Mesendoderm (in vitro differentiated cells): ENCODE data around the gene XRN2.

Source experiments
- DNase-seq: peaks from one replicate; pipeline ENCODE4 v3.0.0; 2013
- H2AK5ac ChIP-seq: 2 replicates; pipeline ENCODE4 v1.6.1; 2013; ENCODE audit warnings: low read length, inconsistent platforms
- H2BK120ac ChIP-seq: 2 replicates; pipeline ENCODE4 v1.6.1; 2013; ENCODE audit warnings: low read depth, mild to moderate bottlenecking, low read length, moderate library complexity, mixed read lengths
- H2BK15ac ChIP-seq: replicated peaks from 2 replicates; pipeline ENCODE4 v1.6.1; 2013; ENCODE audit warnings: low read depth, mild to moderate bottlenecking, moderate library complexity
- H2BK5ac ChIP-seq: 2 replicates; pipeline ENCODE4 v1.6.1; 2013; ENCODE audit warnings: low read length, inconsistent platforms
- H3K18ac ChIP-seq: 2 replicates; pipeline ENCODE4 v1.6.1; 2013; ENCODE audit warnings: mild to moderate bottlenecking, low read length, mixed read lengths
- H3K23ac ChIP-seq: one replicate; pipeline ENCODE4 v1.6.1; 2013; ENCODE audit warnings: low read length
- H3K27ac ChIP-seq: 2 replicates; pipeline ENCODE4 v1.5.1; 2013; ENCODE audit warnings: low read depth, mild to moderate bottlenecking, inconsistent platforms, low read length, moderate library complexity
- H3K27me3 ChIP-seq: 2 replicates; pipeline ENCODE4 v1.6.1; 2013; ENCODE audit warnings: low read length, control low read depth, mild to moderate bottlenecking, inconsistent platforms; ENCODE audit not compliant: insufficient read depth, poor library complexity
- H3K36me3 ChIP-seq: 2 replicates; pipeline ENCODE4 v1.6.1; 2013; ENCODE audit warnings: low read length, inconsistent platforms; ENCODE audit not compliant: control insufficient read depth, insufficient read depth
- H3K4ac ChIP-seq: one replicate; pipeline ENCODE4 v1.6.1; 2013; ENCODE audit warnings: low read depth, mild to moderate bottlenecking, low read length, moderate library complexity
- H3K4me1 ChIP-seq: 2 replicates; pipeline ENCODE4 v1.6.1; 2013; ENCODE audit warnings: low read depth, low read length, inconsistent platforms; ENCODE audit not compliant: control insufficient read depth
- H3K4me2 ChIP-seq: 2 replicates; pipeline ENCODE4 v1.6.1; 2013; ENCODE audit warnings: low read length
- H3K4me3 ChIP-seq: 2 replicates; pipeline ENCODE4 v1.5.1; 2013; ENCODE audit warnings: mild to moderate bottlenecking, low read length
- H3K56ac ChIP-seq: one replicate; pipeline ENCODE4 v1.6.1; 2013; ENCODE audit warnings: low read length
- H3K79me1 ChIP-seq: 2 replicates; pipeline ENCODE4 v1.6.1; 2013; ENCODE audit warnings: low read length, inconsistent platforms
- H3K79me2 ChIP-seq: 2 replicates; pipeline ENCODE4 v1.6.1; 2013; ENCODE audit warnings: mild to moderate bottlenecking, low read length; ENCODE audit not compliant: control insufficient read depth, insufficient read depth
- H3K9ac ChIP-seq: 2 replicates; pipeline ENCODE4 v1.6.1; 2013; ENCODE audit warnings: low read length, inconsistent platforms
- H4K5ac ChIP-seq: one replicate; pipeline ENCODE4 v1.6.1; 2013; ENCODE audit warnings: low read length
- H4K8ac ChIP-seq: one replicate; pipeline ENCODE4 v1.6.1; 2013; ENCODE audit warnings: low read depth, mild to moderate bottlenecking, control low read depth, low read length, moderate library complexity
- WGBS: extraction: QIAGEN DNeasy Blood & Tissue Kit; methylation state at CpG from one replicate; pipeline ENCODE4 v1.1.7; 2013; ENCODE audit warnings: low lambda C conversion rate, missing lambda C conversion rate; ENCODE audit not compliant: insufficient coverage; ENCODE audit errors: extremely low coverage; 5-methylcytosine and 5-hydroxymethylcytosine counted together

XRN2 gene

GRCh38 chr20:21430020-21430419 lies 126.9 kb downstream of the XRN2 start:
- no peak overlapping the region for H2AK5ac ChIP-seq
- no peaks in the 10 kb centered on the region for H3K79me2 ChIP-seq
- no peak overlapping the region for H2BK15ac ChIP-seq
- H3K9ac ChIP-seq, result no peak overlapping the region
- no peak overlapping the region for H3K4me2 ChIP-seq
- H3K36me3 ChIP-seq, result no peaks in the 10 kb centered on the region
- no peak overlapping the region for H4K8ac ChIP-seq
- no peaks in the 10 kb centered on the region for H3K27me3 ChIP-seq
- no peak overlapping the region for H3K4ac ChIP-seq
- no peak overlapping the region for H3K18ac ChIP-seq
- DNase-seq, result no peak
- no peaks in the 10 kb centered on the region for H3K79me1 ChIP-seq
- H2BK5ac ChIP-seq, result no peak overlapping the region
- H3K4me3 ChIP-seq, result no peak overlapping the region
- H3K23ac ChIP-seq, result no peak overlapping the region
- no peaks in the 10 kb centered on the region for H3K4me1 ChIP-seq
- no peak overlapping the region for H3K56ac ChIP-seq
- no peak overlapping the region for H3K27ac ChIP-seq
- WGBS, result no CpG with 5 or more reads among the region's 3 CpGs
- H4K5ac ChIP-seq, result no peak overlapping the region
- H2BK120ac ChIP-seq, result no peak overlapping the region

GRCh38 chr20:21432911-21433310 lies 129.8 kb downstream of the XRN2 start:
- H3K79me2 ChIP-seq, result no peaks in the 10 kb centered on the region
- H2BK15ac ChIP-seq, result no peak overlapping the region
- H3K9ac ChIP-seq, result no peak overlapping the region
- no peaks in the 10 kb centered on the region for H3K79me1 ChIP-seq
- WGBS, result no CpG with 5 or more reads among the region's 4 CpGs
- H2BK5ac ChIP-seq, result no peak overlapping the region
- DNase-seq, result peak; percentile 21
- H2AK5ac ChIP-seq, result no peak overlapping the region
- H3K4ac ChIP-seq, result no peak overlapping the region
- H3K27ac ChIP-seq, result no peak overlapping the region
- H3K56ac ChIP-seq, result no peak overlapping the region
- H3K23ac ChIP-seq, result no peak overlapping the region
- no peak overlapping the region for H3K4me2 ChIP-seq
- H2BK120ac ChIP-seq, result no peak overlapping the region
- no peak overlapping the region for H4K5ac ChIP-seq
- H4K8ac ChIP-seq, result no peak overlapping the region
- H3K36me3 ChIP-seq, result no peaks in the 10 kb centered on the region
- no peaks in the 10 kb centered on the region for H3K4me1 ChIP-seq
- H3K4me3 ChIP-seq, result no peak overlapping the region
- H3K18ac ChIP-seq, result no peak overlapping the region
- H3K27me3 ChIP-seq, result no peaks in the 10 kb centered on the region

GRCh38 chr20:21433329-21433890 lies 130.3 kb downstream of the XRN2 start:
- Histone ChIP-seq H3K4me3 (no peak overlapping the region), H3K4ac (no peak overlapping the region), H3K9ac (no peak overlapping the region), H4K5ac (no peak overlapping the region), H3K56ac (no peak overlapping the region), H2BK15ac (no peak overlapping the region), H2BK120ac (no peak overlapping the region), H3K27me3 (no peaks in the 10 kb centered on the region), H3K36me3 (no peaks in the 10 kb centered on the region), H3K79me2 (no peaks in the 10 kb centered on the region), H3K4me1 (no peaks in the 10 kb centered on the region), H2AK5ac (no peak overlapping the region), H3K23ac (no peak overlapping the region), H3K4me2 (no peak overlapping the region), H3K27ac (no peak overlapping the region), H3K79me1 (no peaks in the 10 kb centered on the region), H3K18ac (no peak overlapping the region), H4K8ac (no peak overlapping the region), H2BK5ac (no peak overlapping the region)
- DNase-seq, result no peak
- WGBS, result no CpG with 5 or more reads among the region's 2 CpGs

- Histone ChIP-seq H2AK5ac (no peak overlapping the region), H3K36me3 (no peaks in the 10 kb centered on the region), H3K18ac (no peak overlapping the region), H4K5ac (no peak overlapping the region), H3K9ac (no peak overlapping the region), H3K4me2 (no peak overlapping the region), H3K79me1 (no peaks in the 10 kb centered on the region), H2BK120ac (no peak overlapping the region), H3K23ac (no peak overlapping the region), H3K4me3 (no peak overlapping the region), H3K56ac (no peak overlapping the region), H4K8ac (no peak overlapping the region), H3K27me3 (no peaks in the 10 kb centered on the region), H3K79me2 (no peaks in the 10 kb centered on the region), H2BK5ac (no peak overlapping the region), H3K4ac (no peak overlapping the region), H2BK15ac (no peak overlapping the region), H3K4me1 (no peaks in the 10 kb centered on the region), H3K27ac (no peak overlapping the region)
- WGBS, result no CpG with 5 or more reads among the region's 3 CpGs
- DNase-seq, result no peak
These were observed 132.4 kb downstream of the XRN2 start for GRCh38 chr20:21435576-21435975.

- Histone ChIP-seq H2BK5ac (no peak overlapping the region), H3K36me3 (no peaks in the 10 kb centered on the region), H3K27me3 (no peaks in the 10 kb centered on the region), H3K9ac (no peak overlapping the region), H3K27ac (no peak overlapping the region), H3K79me2 (no peaks in the 10 kb centered on the region), H3K18ac (no peak overlapping the region), H3K79me1 (no peaks in the 10 kb centered on the region), H3K23ac (no peak overlapping the region), H3K4me2 (no peak overlapping the region), H4K8ac (no peak overlapping the region), H3K56ac (no peak overlapping the region), H2AK5ac (no peak overlapping the region), H2BK120ac (no peak overlapping the region), H3K4ac (no peak overlapping the region), H3K4me1 (no peaks in the 10 kb centered on the region), H4K5ac (no peak overlapping the region), H3K4me3 (no peak overlapping the region), H2BK15ac (no peak overlapping the region)
- WGBS, result no CpG with 5 or more reads among the region's 4 CpGs
- DNase-seq, result no peak
These were observed 133.1 kb downstream of the XRN2 start for GRCh38 chr20:21436205-21436604.

- H4K8ac ChIP-seq, result no peak overlapping the region
- H3K23ac ChIP-seq, result no peak overlapping the region
- H3K27me3 ChIP-seq, result no peaks in the 10 kb centered on the region
- no CpG with 5 or more reads among the region's 1 CpG for WGBS
- no peak for DNase-seq
- no peak overlapping the region for H3K18ac ChIP-seq
- no peaks in the 10 kb centered on the region for H3K4me1 ChIP-seq
- no peak overlapping the region for H4K5ac ChIP-seq
- no peak overlapping the region for H3K27ac ChIP-seq
- no peak overlapping the region for H3K9ac ChIP-seq
- H3K4ac ChIP-seq, result no peak overlapping the region
- no peak overlapping the region for H2BK15ac ChIP-seq
- no peak overlapping the region for H2BK120ac ChIP-seq
- no peak overlapping the region for H2BK5ac ChIP-seq
- no peaks in the 10 kb centered on the region for H3K79me2 ChIP-seq
- H3K79me1 ChIP-seq, result no peaks in the 10 kb centered on the region
- no peak overlapping the region for H3K56ac ChIP-seq
- H3K4me2 ChIP-seq, result no peak overlapping the region
- no peak overlapping the region for H2AK5ac ChIP-seq
- H3K36me3 ChIP-seq, result no peaks in the 10 kb centered on the region
- H3K4me3 ChIP-seq, result no peak overlapping the region
These were observed 134.1 kb downstream of the XRN2 start for GRCh38 chr20:21437248-21437647.
